MG63 (cell line): ENCODE measurements around the gene TAF11L3. TPM values are rescaled to one million over a fixed set of nuclear protein-coding genes. Genes with fewer than 3 reads are reported as not detected.
"Not testable (repeated sequence)": the region's sequence is repeated elsewhere in the genome, so short reads cannot be mapped to it uniquely, and the experiment has no call there.

Source experiments
- DNase-seq: peaks from one replicate; pipeline ENCODE4 v3.0.0-alpha.2; 2020
- H3K27me3 ChIP-seq: fragments of 250-450 bp; sonication (Bioruptor Pico); 2 replicates; pipeline ENCODE4 v1.5.1; 2020; ENCODE audit warnings: mild to moderate bottlenecking, moderate library complexity
- H3K36me3 ChIP-seq: fragments of 250-450 bp; sonication (Bioruptor Pico); 2 replicates; pipeline ENCODE4 v1.5.1; 2020; ENCODE audit warnings: mild to moderate bottlenecking, moderate library complexity
- H3K4me3 ChIP-seq: fragments of 250-450 bp; sonication (Bioruptor Pico); 2 replicates; pipeline ENCODE4 v1.5.1; 2020; ENCODE audit warnings: mild to moderate bottlenecking, moderate library complexity
- H3K9me3 ChIP-seq: fragments of 250-450 bp; sonication (Bioruptor Pico); 2 replicates; pipeline ENCODE4 v1.5.1; 2020; ENCODE audit warnings: mild to moderate bottlenecking, moderate library complexity
- total RNA-seq: library from RNA; depleted of rRNA; stranded (reverse); fragments of >200 nt; shearing (Covaris generic); gene quantifications from 2 replicates; pipeline ENCODE4 v1.2.3, GENCODE V29; 2014; ENCODE audit warnings: low replicate concordance; rRNA removed

TAF11L3 gene
- not detected in 2 replicates for total RNA-seq

GRCh38 chr5:17518067-17518466 lies at the start of gene TAF11L3:
Gene TAF11L3 (plus strand): TSS chr5:17518367.
- not testable (repeated sequence) for H3K4me3 ChIP-seq

GRCh38 chr5:17470064-17470463 lies 48.1 kb upstream of the TAF11L3 start:
- no peaks in the 10 kb centered on the region for H3K27me3 ChIP-seq
- no peak overlapping the region for H3K4me3 ChIP-seq
- DNase-seq = no peak
- no peaks in the 10 kb centered on the region for H3K9me3 ChIP-seq
- H3K36me3 ChIP-seq = no peaks in the 10 kb centered on the region

More at GRCh38 chr5:17518067-17518466, at the start of gene TAF11L3:
- DNase-seq, H3K9me3 ChIP-seq, H3K36me3 ChIP-seq, H3K27me3 ChIP-seq: not testable (repeated sequence)

- not testable (repeated sequence) for H3K27me3 ChIP-seq, H3K36me3 ChIP-seq, DNase-seq, H3K4me3 ChIP-seq, H3K9me3 ChIP-seq
Measured at GRCh38 chr5:17475064-17475463, 43.1 kb upstream of the TAF11L3 start.

DNA sequence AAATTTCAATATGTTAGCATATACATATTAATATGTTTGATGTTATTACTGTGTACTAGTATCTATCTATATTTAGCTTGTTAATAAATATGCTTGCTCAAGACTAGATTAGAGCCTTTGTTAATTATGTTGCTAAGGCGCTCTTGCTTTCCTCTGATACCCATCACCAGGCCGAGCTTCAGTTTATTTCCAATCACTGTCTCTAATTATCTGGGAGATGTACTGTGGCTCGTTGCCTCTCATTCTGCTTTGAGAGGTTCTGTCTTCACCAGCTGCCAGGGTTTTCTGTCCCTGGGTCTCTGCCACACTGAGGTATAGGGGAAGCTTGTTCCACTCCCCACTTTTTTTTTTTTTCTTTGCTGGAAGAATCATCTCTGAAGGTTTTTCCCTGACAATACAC lies 41.1 kb upstream of the TAF11L3 start:
- H3K27me3 ChIP-seq = no peaks in the 10 kb centered on the region
- no peaks in the 10 kb centered on the region for H3K9me3 ChIP-seq
- H3K4me3 ChIP-seq = no peak overlapping the region
- no peak for DNase-seq
- H3K36me3 ChIP-seq = no peaks in the 10 kb centered on the region

DNA sequence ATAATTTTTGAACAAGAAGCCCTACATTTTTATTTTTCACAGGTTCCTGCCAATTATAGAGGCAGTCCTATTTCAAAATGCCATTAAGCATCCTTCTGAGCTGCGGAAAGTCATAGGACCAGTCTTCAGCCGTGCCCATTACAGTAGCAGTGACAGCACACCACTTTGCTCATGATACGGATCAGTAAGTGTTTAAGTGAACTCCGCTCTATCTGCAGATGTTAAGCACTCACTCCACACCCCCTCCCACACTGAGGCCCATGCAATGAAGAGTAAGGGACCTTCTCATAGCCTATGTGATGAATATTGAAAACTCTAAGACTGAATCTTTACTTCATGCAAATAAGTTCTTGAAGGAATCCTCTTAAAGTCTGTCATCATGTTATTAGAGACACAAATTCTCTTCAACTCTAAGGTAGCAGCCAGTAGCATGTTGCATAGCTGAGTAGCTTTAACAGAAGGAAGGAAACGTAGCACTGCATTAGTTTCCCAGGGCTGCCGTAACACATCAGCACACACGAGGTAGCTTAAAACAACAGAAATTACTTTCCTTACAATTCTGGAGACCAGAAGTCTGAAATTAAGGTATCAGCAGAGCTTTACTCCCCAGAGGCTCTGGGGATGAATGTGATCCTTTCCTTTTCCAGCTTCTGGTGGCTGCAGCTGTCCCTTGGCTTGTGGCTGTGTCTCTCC lies 40.4 kb upstream of the TAF11L3 start:
- H3K27me3 ChIP-seq = no peaks in the 10 kb centered on the region
- H3K4me3 ChIP-seq = no peak overlapping the region
- no peaks in the 10 kb centered on the region for H3K36me3 ChIP-seq
- no peaks in the 10 kb centered on the region for H3K9me3 ChIP-seq
- DNase-seq = no peak

GRCh38 chr5:17481378-17481777 lies 36.8 kb upstream of the TAF11L3 start:
- H3K4me3 ChIP-seq = no peak overlapping the region
- H3K9me3 ChIP-seq = no peaks in the 10 kb centered on the region
- H3K36me3 ChIP-seq = no peaks in the 10 kb centered on the region
- DNase-seq = no peak
- H3K27me3 ChIP-seq = no peaks in the 10 kb centered on the region

- no peak for DNase-seq
- Histone ChIP-seq H3K4me3 (no peak overlapping the region), H3K27me3 (no peaks in the 10 kb centered on the region), H3K9me3 (no peaks in the 10 kb centered on the region), H3K36me3 (no peaks in the 10 kb centered on the region)
Measured at GRCh38 chr5:17482790-17483189, 35.4 kb upstream of the TAF11L3 start.

GRCh38 chr5:17486464-17487173 lies 31.5 kb upstream of the TAF11L3 start:
- H3K9me3 ChIP-seq, H3K27me3 ChIP-seq, H3K36me3 ChIP-seq, H3K4me3 ChIP-seq, DNase-seq: not testable (repeated sequence)

DNA sequence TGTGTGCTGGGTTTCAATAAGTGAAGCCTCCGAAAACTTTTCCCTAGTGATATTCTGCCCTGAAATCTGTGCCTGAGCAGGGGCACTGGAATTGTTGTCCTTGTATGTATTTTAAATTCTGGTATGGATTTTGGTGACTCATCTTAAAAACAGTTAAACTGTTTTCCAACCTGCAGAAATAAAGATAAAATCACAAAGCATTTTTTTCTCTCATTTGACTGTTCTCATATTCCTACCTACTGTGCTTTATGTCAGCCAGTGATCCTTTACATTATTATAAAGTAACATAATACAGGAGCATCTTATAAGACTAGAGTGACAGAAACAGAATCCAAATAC lies 31.0 kb upstream of the TAF11L3 start:
- no peaks in the 10 kb centered on the region for H3K9me3 ChIP-seq
- no peaks in the 10 kb centered on the region for H3K36me3 ChIP-seq
- DNase-seq = no peak
- no peaks in the 10 kb centered on the region for H3K27me3 ChIP-seq
- H3K4me3 ChIP-seq = no peak overlapping the region

DNA sequence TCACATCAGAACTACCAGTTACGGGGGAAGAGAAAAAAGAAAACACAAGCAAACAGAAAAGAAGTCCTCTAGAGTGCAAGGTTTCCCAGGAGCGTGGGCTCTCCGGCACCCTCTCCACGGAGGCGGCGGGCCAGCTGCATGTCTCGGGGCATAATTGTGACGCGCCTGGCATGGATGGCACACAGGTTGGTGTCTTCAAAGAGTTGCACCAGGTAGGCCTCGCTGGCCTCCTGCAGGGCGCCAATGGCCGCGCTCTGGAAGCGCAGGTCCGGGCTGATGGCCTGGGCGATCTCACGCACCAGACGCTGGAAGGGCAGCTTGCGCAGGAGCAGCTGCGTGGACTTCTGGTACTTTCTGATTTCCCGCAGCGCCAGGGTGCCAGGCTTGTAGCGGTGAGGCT lies 26.9 kb upstream of the TAF11L3 start:
- H3K27me3 ChIP-seq, H3K9me3 ChIP-seq, H3K4me3 ChIP-seq, DNase-seq, H3K36me3 ChIP-seq: not testable (repeated sequence)

- Histone ChIP-seq H3K4me3 (no peak overlapping the region), H3K27me3 (no peaks in the 10 kb centered on the region), H3K36me3 (no peaks in the 10 kb centered on the region), H3K9me3 (peaks cover 4% of the 10 kb centered on the region; the same call in 1 of the 2 replicates)
- no peak for DNase-seq
Measured at GRCh38 chr5:17492770-17493169, 25.4 kb upstream of the TAF11L3 start.

- no peak overlapping the region for H3K4me3 ChIP-seq
- H3K36me3 ChIP-seq = no peaks in the 10 kb centered on the region
- DNase-seq = no peak
Measured at GRCh38 chr5:17497446-17497845, 20.7 kb upstream of the TAF11L3 start.

DNA sequence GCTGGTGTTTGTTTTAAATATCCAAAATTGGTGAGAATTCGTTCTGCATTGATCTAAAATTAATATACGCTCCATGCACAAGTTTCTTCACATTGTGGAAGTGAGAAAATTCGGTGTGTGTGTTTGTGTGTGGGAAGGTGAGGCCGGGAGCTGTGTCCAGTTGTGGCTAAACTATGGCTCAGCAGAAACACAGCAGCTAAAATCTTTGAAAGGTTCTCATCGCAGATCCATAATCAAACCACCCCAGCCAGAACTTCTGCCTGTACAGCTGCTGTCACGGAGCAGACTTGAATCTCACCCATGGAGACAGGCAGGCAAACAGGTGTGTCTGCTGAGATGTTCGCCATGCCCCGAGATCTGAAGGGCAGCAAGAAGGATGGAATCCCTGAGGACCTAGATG lies 20.2 kb upstream of the TAF11L3 start, which contains the start of gene TAF11L2:
TSS of gene TAF11L2 (plus strand) at position 301 of the 400 bp plus-strand sequence.
- H3K27me3 ChIP-seq, H3K4me3 ChIP-seq, H3K9me3 ChIP-seq, DNase-seq, H3K36me3 ChIP-seq: not testable (repeated sequence)

More at GRCh38 chr5:17497446-17497845, 20.7 kb upstream of the TAF11L3 start:
- Histone ChIP-seq H3K27me3 (no peaks in the 10 kb centered on the region), H3K9me3 (peaks cover 4% of the 10 kb centered on the region; the same call in 1 of the 2 replicates)

GRCh38 chr5:17511775-17512325 lies 6.3 kb upstream of the TAF11L3 start:
- Histone ChIP-seq H3K9me3 (no peaks in the 10 kb centered on the region), H3K27me3 (no peaks in the 10 kb centered on the region), H3K4me3 (no peak overlapping the region), H3K36me3 (no peaks in the 10 kb centered on the region)
- DNase-seq = no peak

GRCh38 chr5:17517526-17517925 lies 641 bp upstream of the TAF11L3 start:
- H3K36me3 ChIP-seq, H3K9me3 ChIP-seq, H3K4me3 ChIP-seq, DNase-seq, H3K27me3 ChIP-seq: not testable (repeated sequence)

GRCh38 chr5:17519508-17519907 lies 1.3 kb downstream of the TAF11L3 start:
- not testable (repeated sequence) for H3K27me3 ChIP-seq, H3K9me3 ChIP-seq, DNase-seq, H3K36me3 ChIP-seq, H3K4me3 ChIP-seq

GRCh38 chr5:17521501-17521900 lies 3.3 kb downstream of the TAF11L3 start, which contains the start of gene TAF11L4:
Gene TAF11L4 (plus strand): TSS chr5:17521801.
- not testable (repeated sequence) for H3K36me3 ChIP-seq, H3K4me3 ChIP-seq, H3K27me3 ChIP-seq, H3K9me3 ChIP-seq, DNase-seq

GRCh38 chr5:17524935-17525334 lies 6.8 kb downstream of the TAF11L3 start, which contains the start of gene TAF11L5:
Gene TAF11L5 (plus strand): TSS chr5:17525235.
- H3K9me3 ChIP-seq, H3K4me3 ChIP-seq, H3K36me3 ChIP-seq, DNase-seq, H3K27me3 ChIP-seq: not testable (repeated sequence)
